Endodermal cell (in vitro differentiated cells): ENCODE data around the gene SDK2. TPM values are rescaled to one million over a fixed set of nuclear protein-coding genes. Genes with fewer than 3 reads are reported as not detected.

Source experiments
- DNase-seq: peaks from one replicate; pipeline ENCODE4 v3.0.0-alpha.2; 2017
- H3K27ac ChIP-seq: 2 replicates; pipeline ENCODE4 v1.5.1; 2013; ENCODE audit warnings: mild to moderate bottlenecking, low read depth, low read length, moderate library complexity
- H3K27me3 ChIP-seq: 2 replicates; pipeline ENCODE4 v1.6.1; 2013; ENCODE audit warnings: mild to moderate bottlenecking, low read length, moderate library complexity; ENCODE audit not compliant: insufficient read depth, control insufficient read depth, poor library complexity, severe bottlenecking
- H3K36me3 ChIP-seq: 2 replicates; pipeline ENCODE4 v1.7.0; 2013; ENCODE audit warnings: mild to moderate bottlenecking, low read length, moderate library complexity; ENCODE audit not compliant: control insufficient read depth, insufficient read depth
- H3K4me1 ChIP-seq: one replicate; pipeline ENCODE4 v1.7.0; 2013; ENCODE audit warnings: low read length; ENCODE audit not compliant: control insufficient read depth, insufficient read depth
- H3K4me3 ChIP-seq: 2 replicates; pipeline ENCODE4 v1.5.1; 2013; ENCODE audit warnings: mild to moderate bottlenecking, low read length, moderate library complexity
- H3K9ac ChIP-seq: 2 replicates; pipeline ENCODE4 v1.6.1; 2013; ENCODE audit warnings: mild to moderate bottlenecking, low read length, moderate library complexity; ENCODE audit not compliant: poor library complexity, severe bottlenecking; ENCODE audit errors: extremely low read depth
- H3K9me3 ChIP-seq: 2 replicates; pipeline ENCODE4 v1.6.1; 2013; ENCODE audit warnings: mild to moderate bottlenecking, low read length, moderate library complexity; ENCODE audit not compliant: control insufficient read depth
- H3K27ac Mint-ChIP-seq: 2 replicates; pipeline ENCODE4 v1.8.0; 2020; ENCODE audit warnings: mixed read lengths
- H3K27me3 Mint-ChIP-seq: 2 replicates; pipeline ENCODE4 v1.8.0; 2021; ENCODE audit warnings: mild to moderate bottlenecking, mixed read lengths; ENCODE audit not compliant: insufficient read depth
- H3K36me3 Mint-ChIP-seq: 2 replicates; pipeline ENCODE4 v1.8.0; 2020; ENCODE audit warnings: low read depth, mixed read lengths
- H3K4me1 Mint-ChIP-seq: 2 replicates; pipeline ENCODE4 v1.8.0; 2020; ENCODE audit warnings: mixed read lengths
- H3K4me3 Mint-ChIP-seq: 2 replicates; pipeline ENCODE4 v1.8.0; 2020; ENCODE audit warnings: mild to moderate bottlenecking, moderate library complexity, mixed read lengths
- H3K9me3 Mint-ChIP-seq: 2 replicates; pipeline ENCODE4 v1.8.0; 2020; ENCODE audit warnings: mild to moderate bottlenecking, mixed read lengths
- CTCF ChIP-seq: fragments of 200-600 bp; sonication (generic); conservative IDR thresholded peaks from 2 replicates; pipeline ENCODE4 v1.5.0; 2021; ENCODE audit warnings: antibody characterized with exemption, mild to moderate bottlenecking
- WGBS, 2 experiments: methylation state at CpG; one replicate each; pipeline versions ENCODE4 v1.1.5 to v1.1.7; 2013; ENCODE audit warnings: missing lambda C conversion rate in 2 of 2, mixed read lengths in 1 of 2; ENCODE audit not compliant: insufficient coverage in 1 of 2, insufficient read length in 1 of 2; 5-methylcytosine and 5-hydroxymethylcytosine counted together
- total RNA-seq, 2 donors: library from RNA; stranded (reverse); fragmentation: NEBNext Ultra II Directional in 1 of 2; extraction: Animal tissue kit (Norgen Biotek cat#: 25700) in 1 of 2; gene quantifications; 2 replicates in 1 of 2; 3 replicates in 1 of 2; pipeline ENCODE4 v1.2.1, GENCODE V29; 2021

The SDK2 gene
- total RNA-seq, 2 donors from 2014 or later: 5.9 to 7.0 TPM

GRCh38 chr17:73304971-73305812 is 339.1 kb downstream of the SDK2 start:
- peak; percentile 69 for TF ChIP-seq CTCF
- peaks cover 27% of the 10 kb centered on the region for H3K36me3 ChIP-seq
- no peak overlapping the region for H3K9ac ChIP-seq
- peaks cover 37% of the 10 kb centered on the region for H3K4me1 Mint-ChIP-seq
- H3K9me3 ChIP-seq: no peaks in the 10 kb centered on the region
- peak overlapping the region; percentile 77 for H3K27ac Mint-ChIP-seq
- H3K27me3 ChIP-seq: no peaks in the 10 kb centered on the region
- WGBS, 2 experiments: 48 to 60% methylated on average over 11 to 16 of the region's 16 CpGs
- no peak overlapping the region for H3K27ac ChIP-seq
- peak overlapping the region; percentile 36 for H3K4me3 ChIP-seq
- peak; percentile 93 for DNase-seq
- H3K4me1 ChIP-seq: peaks cover 34% of the 10 kb centered on the region
- peaks cover 25% of the 10 kb centered on the region for H3K36me3 Mint-ChIP-seq
- peak overlapping the region; percentile 21 for H3K4me3 Mint-ChIP-seq
- no peaks in the 10 kb centered on the region for H3K9me3 Mint-ChIP-seq
- no peaks in the 10 kb centered on the region for H3K27me3 Mint-ChIP-seq

GRCh38 chr17:73304438-73304837 is 339.8 kb downstream of the SDK2 start:
- Histone ChIP-seq H3K9ac (no peak overlapping the region), H3K27ac (no peak overlapping the region), H3K4me1 (peaks cover 34% of the 10 kb centered on the region), H3K9me3 (no peaks in the 10 kb centered on the region), H3K27me3 (no peaks in the 10 kb centered on the region), H3K4me3 (peak overlapping the region; percentile 45), H3K36me3 (peaks cover 35% of the 10 kb centered on the region)
- Mint-ChIP-seq H3K9me3 (no peaks in the 10 kb centered on the region), H3K36me3 (peaks cover 31% of the 10 kb centered on the region), H3K27me3 (no peaks in the 10 kb centered on the region), H3K27ac (peak overlapping the region; percentile 78), H3K4me1 (peaks cover 37% of the 10 kb centered on the region), H3K4me3 (no peak overlapping the region)
- DNase-seq: no peak
- TF ChIP-seq CTCF: no peak
- 61 to 78% methylated on average over 3 to 8 of the region's 8 CpGs for WGBS, 2 experiments

GRCh38 chr17:73302189-73302588 is 342.1 kb downstream of the SDK2 start:
- H3K9me3 Mint-ChIP-seq: no peaks in the 10 kb centered on the region
- H3K36me3 Mint-ChIP-seq: peaks cover 31% of the 10 kb centered on the region
- H3K4me1 Mint-ChIP-seq: peaks cover 39% of the 10 kb centered on the region
- TF ChIP-seq CTCF: no peak
- peaks cover 29% of the 10 kb centered on the region for H3K4me1 ChIP-seq
- H3K36me3 ChIP-seq: peaks cover 29% of the 10 kb centered on the region
- H3K27me3 Mint-ChIP-seq: no peaks in the 10 kb centered on the region
- no peak overlapping the region for H3K27ac ChIP-seq
- no peak overlapping the region for H3K9ac ChIP-seq
- no peak overlapping the region for H3K4me3 Mint-ChIP-seq
- no peaks in the 10 kb centered on the region for H3K9me3 ChIP-seq
- no peak overlapping the region for H3K27ac Mint-ChIP-seq
- 92 to 93% methylated on average over 3 of the region's 3 CpGs for WGBS, 2 experiments
- H3K4me3 ChIP-seq: no peak overlapping the region
- no peaks in the 10 kb centered on the region for H3K27me3 ChIP-seq
- DNase-seq: no peak
